ENCODE results near the gene PCTP.

PCTP gene

GRCh38 chr17:55750750-55751657 lies at the start of gene PCTP:
Gene PCTP (plus strand): TSS chr17:55751051. CDS start chr17:55751104, 53 bp downstream.
- peak; percentile 97 for DNase-seq (ENCODE audit: low spot score)

DNA sequence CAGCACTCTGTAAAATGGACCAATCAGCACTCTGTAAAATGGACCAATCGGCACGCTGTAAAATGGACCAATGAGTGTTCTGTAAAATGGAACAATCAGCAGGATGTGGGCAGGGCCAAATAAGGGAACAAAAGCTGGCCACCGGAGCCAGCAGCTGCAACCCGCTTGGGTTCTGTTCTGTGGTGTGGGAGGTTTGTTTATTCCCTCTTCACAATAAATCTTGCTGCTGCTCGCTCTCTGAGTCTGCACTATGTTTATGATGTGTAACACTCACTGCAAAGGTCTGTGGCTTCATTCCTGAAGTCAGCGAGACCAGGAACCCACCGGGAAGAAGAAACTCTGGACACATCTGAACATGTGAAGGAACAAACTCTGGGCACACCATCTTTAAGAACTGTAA lies 48.7 kb upstream of the PCTP start:
- DNase-seq (ENCODE audit: low spot score): no peak

DNA sequence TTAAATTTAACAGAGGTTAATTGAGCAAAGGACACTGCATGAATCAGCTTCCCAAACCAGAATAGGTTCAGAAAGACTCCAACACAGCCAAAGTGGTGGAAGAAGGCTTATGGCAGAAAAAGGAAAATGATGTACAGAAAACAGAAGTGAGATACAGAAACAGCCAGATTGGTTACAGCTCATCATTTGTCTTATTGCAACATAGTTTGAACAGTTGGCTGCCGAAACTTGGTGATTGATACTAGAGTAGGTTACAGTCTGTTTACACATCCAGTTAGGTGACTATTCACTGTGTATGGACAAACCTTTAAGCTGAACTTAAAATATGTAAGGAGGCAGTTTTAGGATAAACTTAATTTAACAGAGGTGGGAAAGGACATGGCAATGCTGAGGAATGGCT lies 46.5 kb upstream of the PCTP start:
- DNase-seq (ENCODE audit: low spot score): no peak

DNA sequence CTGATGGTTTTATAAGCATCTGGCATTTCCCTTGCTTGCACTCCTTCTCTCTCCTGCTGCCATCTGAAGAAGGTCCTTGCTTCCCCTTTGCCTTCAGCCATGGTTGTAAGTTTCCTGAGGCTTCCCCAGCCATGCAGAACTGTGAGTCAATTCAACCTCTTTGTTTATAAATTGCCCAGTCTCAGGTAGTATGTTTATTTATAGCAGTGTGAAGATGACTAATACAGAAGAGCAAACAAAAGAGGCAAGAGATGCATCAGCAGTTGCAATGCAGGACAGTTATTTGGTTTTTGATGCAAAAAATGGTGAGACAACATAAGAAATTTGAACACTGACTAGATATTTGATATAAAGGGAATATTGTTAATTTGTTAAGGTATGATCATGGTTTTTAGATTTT lies 45.0 kb upstream of the PCTP start:
- no peak for DNase-seq (ENCODE audit: low spot score)

GRCh38 chr17:55706808-55707773 lies 43.8 kb upstream of the PCTP start:
- DNase-seq (ENCODE audit: low spot score): no peak

DNA sequence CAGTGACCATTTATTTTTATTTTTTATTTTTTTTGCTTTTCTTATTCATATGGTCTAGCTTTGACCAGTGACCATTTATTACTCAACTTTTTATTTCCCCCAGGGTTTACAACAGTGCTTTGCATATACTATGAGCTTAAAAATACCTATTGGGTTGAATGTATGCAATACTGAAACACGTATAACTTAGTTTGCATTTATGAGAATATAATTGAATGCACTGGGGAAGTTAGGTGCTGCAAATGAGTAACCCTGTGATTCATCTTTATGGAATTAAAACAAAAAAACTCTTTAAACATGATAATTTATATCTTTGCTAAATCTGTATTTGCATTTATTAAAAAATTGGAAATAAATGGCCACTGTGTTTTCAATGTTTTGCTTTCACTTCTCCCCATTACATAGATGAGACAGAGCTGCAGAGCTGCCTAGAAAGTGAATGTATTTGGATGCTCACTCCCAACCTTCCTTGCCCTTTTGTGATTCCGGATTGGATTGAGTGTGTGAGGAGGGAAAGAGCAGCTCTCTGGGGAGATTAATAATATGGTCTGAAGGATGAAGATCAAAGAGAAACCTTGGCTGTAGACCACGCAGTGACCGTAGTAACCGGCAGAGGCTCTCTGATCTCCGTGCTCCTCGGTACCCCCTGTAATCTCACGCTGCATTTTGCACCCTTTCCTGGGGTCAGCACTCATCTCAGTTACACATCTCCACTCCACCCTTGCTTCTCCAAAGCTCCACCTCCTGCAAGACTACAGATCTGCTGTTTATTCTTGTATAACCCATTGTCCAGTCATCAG lies 42.5 kb upstream of the PCTP start:
- no peak for DNase-seq (ENCODE audit: low spot score)

GRCh38 chr17:55709440-55709839 lies 41.4 kb upstream of the PCTP start:
- no peak for DNase-seq (ENCODE audit: low spot score)

DNA sequence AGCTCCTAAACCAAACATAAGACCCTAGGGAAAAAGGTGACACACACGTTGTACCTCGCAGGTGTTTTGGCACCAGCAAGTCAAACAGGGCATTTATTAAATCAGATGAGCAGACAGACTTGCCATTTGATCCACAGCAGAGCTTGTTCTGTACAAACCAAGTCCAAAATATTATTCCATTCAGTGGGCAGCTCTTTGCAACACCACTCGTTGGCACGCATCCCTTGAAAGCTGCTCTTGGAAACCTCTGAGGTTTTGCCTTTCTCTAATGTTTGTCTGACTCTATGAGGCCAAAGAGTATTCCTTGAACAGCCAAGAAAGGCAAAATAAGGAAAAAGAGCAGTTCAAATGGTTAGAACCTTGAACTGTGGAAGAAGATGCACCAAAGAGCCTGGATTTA lies 40.9 kb upstream of the PCTP start:
- DNase-seq (ENCODE audit: low spot score): no peak

GRCh38 chr17:55710410-55710809 lies 40.4 kb upstream of the PCTP start:
- DNase-seq (ENCODE audit: low spot score): no peak

DNA sequence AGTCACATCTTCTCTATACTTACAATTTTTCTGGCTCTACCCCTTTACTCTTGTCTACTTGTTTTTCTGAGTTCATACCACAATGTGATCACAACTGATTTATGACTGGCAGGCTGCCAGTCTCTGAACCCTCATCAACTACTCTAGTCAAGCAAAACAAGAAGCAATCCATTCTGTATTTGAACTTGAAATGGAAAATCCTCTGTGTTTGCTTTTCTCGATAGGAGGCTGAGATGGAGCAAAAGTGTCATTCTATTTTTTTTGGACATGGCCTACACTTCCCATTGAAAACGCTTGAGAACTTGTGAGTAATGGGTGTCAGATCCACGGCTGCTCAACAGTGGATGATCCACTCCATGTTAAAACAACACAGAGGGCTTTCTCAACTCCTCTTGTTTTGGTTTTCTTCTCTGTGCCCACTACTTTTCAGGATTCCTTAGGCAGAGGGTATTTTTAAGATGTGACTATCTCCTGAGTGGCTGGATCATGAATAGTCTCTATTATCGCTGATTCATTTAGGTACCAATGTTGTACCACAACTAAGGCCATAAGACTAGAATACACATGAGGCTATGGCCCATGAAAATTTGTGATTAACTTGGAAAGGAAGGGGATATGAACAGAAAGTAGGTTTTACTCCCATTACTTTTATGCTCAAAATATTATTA lies 39.9 kb upstream of the PCTP start:
- DNase-seq (ENCODE audit: low spot score): no peak

GRCh38 chr17:55717432-55717831 lies 33.4 kb upstream of the PCTP start:
- DNase-seq (ENCODE audit: low spot score): no peak

DNA sequence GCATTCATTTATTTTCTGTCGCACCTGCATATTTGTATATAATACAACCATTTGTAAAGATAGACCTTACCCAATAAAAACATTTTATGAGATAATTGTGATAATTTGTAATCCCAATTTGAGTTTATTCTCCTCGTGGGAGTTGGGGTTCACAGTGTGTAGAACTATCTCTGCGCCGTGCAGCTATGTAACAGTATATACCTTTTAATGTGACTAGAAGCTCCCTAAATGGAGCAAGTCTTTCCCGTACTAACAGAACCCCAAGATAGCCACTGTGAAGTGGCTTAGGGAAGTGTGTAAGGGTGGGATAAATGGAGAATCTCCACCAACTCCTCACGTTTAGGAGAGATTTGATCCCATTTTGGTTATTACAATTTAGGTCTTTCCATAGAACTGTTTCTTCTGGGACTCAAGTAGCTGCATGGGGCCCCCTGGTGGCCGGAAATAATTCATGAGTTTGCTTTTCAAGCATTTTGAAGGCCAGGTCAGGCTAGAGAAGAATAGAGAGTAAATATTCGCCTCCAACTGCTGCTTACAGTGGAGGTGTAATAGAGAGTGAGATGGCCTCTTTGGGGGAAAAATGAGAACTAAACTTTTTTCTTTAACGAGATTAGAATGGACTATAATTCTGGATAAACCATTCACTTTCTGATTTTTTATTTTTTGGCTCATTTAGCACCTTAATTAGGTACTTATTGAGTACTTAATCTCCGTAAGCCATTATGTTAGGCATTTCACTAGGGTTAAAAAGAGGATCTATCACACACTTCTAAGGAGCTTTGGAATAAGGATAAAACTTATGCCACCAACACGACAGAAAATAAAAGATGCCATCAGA lies 32.7 kb upstream of the PCTP start:
- DNase-seq (ENCODE audit: low spot score): peak; percentile 29

- DNase-seq (ENCODE audit: low spot score): no peak
These were observed 29.7 kb upstream of the PCTP start for GRCh38 chr17:55720919-55721836.

GRCh38 chr17:55722016-55722736 lies 28.7 kb upstream of the PCTP start:
- DNase-seq (ENCODE audit: low spot score): no peak

DNA sequence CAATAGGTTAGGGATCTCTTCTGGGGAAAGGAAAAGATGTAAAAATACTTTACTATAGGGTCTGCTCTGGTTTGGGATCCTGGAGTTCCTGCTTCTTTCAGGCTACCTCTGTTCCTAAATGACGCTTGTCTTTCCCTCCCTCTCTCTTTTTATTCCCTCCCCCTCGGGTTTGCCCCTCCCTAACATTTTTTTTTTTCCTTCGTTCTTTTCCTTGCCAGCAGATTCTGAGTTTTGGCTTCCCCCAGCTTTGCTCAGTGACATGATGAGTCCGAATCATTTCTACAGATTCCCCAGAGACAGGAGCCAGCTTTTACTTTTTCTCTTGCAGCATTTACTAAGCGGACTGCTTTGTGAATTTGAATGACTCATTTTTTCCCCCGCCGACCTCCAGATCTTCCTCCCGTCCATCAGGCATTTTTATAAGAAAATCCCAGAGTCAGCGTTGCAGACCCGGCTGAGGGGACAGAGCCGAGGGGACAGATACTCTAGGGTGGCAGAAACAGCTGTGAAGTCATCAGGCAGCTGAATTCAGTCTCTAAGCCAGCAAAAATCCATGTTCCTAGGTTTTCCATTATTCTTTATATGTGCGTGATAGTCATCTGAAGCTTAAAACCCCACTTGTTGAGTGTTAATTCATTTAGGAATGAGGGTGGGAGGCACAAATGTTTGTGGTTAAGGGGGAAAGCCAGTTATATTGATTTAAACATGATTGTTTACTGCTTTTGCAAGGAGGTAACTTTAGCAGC lies 27.9 kb upstream of the PCTP start, which contains the start of gene TMEM100:
TSS of gene TMEM100 (minus strand) at position 123 of the 746 bp plus-strand sequence. CDS start 1,794 bp downstream, outside the sequence.
- peak; percentile 29 for DNase-seq (ENCODE audit: low spot score)

DNA sequence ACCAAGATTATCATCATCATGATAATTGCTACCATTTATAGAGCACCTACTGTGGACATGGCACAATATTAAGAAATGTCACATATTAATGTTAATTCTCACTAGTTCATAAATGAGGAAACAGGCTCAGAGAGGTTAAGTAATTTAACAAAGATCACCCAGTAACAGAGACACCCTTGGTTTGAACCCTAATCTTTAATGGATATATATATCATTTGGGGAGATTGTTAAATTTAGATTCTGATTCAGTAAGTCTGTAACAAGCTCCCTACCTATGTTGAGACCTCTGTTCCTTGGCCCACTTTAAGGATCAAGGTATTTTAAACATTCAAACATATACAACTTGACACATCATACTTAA lies 27.4 kb upstream of the PCTP start:
- DNase-seq (ENCODE audit: low spot score): no peak

GRCh38 chr17:55726440-55726839 lies 24.4 kb upstream of the PCTP start:
- DNase-seq (ENCODE audit: low spot score): peak; percentile 79

DNA sequence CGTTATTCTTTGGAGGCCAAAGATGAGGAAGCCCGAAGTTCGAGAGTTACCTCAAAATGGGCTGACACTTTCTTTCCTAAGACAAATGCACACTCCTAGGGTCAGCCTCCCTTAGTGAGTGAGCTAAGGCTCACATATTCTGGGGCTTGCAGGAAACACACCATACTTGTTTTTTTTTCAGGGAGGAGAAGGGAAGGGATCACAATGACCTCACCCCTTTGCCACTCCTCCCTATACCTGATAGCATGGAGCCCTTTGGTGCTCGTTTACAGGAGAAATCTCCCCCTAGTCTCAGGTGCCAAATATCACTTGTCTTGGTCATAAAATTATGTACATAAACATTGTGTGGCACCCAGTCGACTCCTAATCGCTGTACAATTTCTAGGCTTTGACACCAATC lies 23.6 kb upstream of the PCTP start:
- no peak for DNase-seq (ENCODE audit: low spot score)
